SK-N-MC (cell line): ENCODE measurements around the gene AGER.
A peak's percentile ranks its signal among the peaks of the same experiment; 100 is the strongest.
"Not testable (repeated sequence)": the region's sequence is repeated elsewhere in the genome, so short reads cannot be mapped to it uniquely, and the experiment has no call there.

ENCODE experiments used
- DNase-seq: peaks from one replicate; pipeline ENCODE4 v3.0.0-alpha.2; 2011; ENCODE audit warnings: low read depth, low spot score
- H3K27ac ChIP-seq: fragments of 200-600 bp; sonication (generic); 2 replicates; pipeline ENCODE4 v1.5.1; 2016; ENCODE audit warnings: mixed run types
- H3K36me3 ChIP-seq: fragments of 200-600 bp; sonication (generic); 2 replicates; pipeline ENCODE4 v1.6.1; 2017; ENCODE audit warnings: antibody characterized with exemption, low read length, mixed read lengths; ENCODE audit not compliant: insufficient read depth
- H3K4me3 ChIP-seq: fragments of 200-600 bp; sonication (generic); 2 replicates; pipeline ENCODE4 v1.5.1; 2016
- H3K9ac ChIP-seq: fragments of 200-600 bp; sonication (generic); 2 replicates; pipeline ENCODE4 v1.8.0; 2017; ENCODE audit warnings: mixed run types, mixed read lengths; ENCODE audit not compliant: insufficient read length
- H3K9me3 ChIP-seq: fragments of 200-600 bp; sonication (generic); 2 replicates; pipeline ENCODE4 v1.6.1; 2017; ENCODE audit warnings: low read depth, mild to moderate bottlenecking, antibody characterized with exemption, low read length, moderate library complexity, mixed read lengths
- EZH2 ChIP-seq: fragments of 200-600 bp; sonication (generic); IDR thresholded peaks from one replicate; pipeline ENCODE4 v1.6.1; 2017; ENCODE audit warnings: antibody characterized with exemption
- FOXP2 ChIP-seq: optimal IDR thresholded peaks from 2 replicates; pipeline ENCODE3; 2011; ENCODE audit warnings: mild to moderate bottlenecking, moderate library complexity; ENCODE audit not compliant: insufficient read depth; ENCODE audit errors: extremely low read length, control extremely low read depth
- POLR2AphosphoS5 ChIP-seq: IDR thresholded peaks from 2 replicates; pipeline ENCODE4 v1.6.1; 2012; ENCODE audit warnings: mild to moderate bottlenecking, low read depth, low read length, borderline replicate concordance

Gene AGER

GRCh38 chr6:32149932-32150870, 33.9 kb downstream of the AGER start:
- H3K4me3 ChIP-seq = no peak overlapping the region
- no peaks in the 10 kb centered on the region for H3K9me3 ChIP-seq
- H3K9ac ChIP-seq = no peak overlapping the region
- no peak overlapping the region for H3K27ac ChIP-seq
- H3K36me3 ChIP-seq = no peaks in the 10 kb centered on the region
- no peak for DNase-seq
- TF ChIP-seq POLR2AphosphoS5 (no peak), FOXP2 (no peak), EZH2 (no peak)

- no peak for TF ChIP-seq POLR2AphosphoS5
- no peak for TF ChIP-seq FOXP2
- no peak for TF ChIP-seq EZH2
- no peak for DNase-seq
- Histone ChIP-seq H3K9me3 (no peaks in the 10 kb centered on the region), H3K27ac (no peak overlapping the region), H3K4me3 (no peak overlapping the region), H3K9ac (no peak overlapping the region), H3K36me3 (no peaks in the 10 kb centered on the region)
Measured at GRCh38 chr6:32149092-32149755, 34.8 kb downstream of the AGER start.

GRCh38 chr6:32148289-32149091, 35.6 kb downstream of the AGER start:
- TF ChIP-seq POLR2AphosphoS5 = no peak
- TF ChIP-seq EZH2 = no peak
- TF ChIP-seq FOXP2 = no peak
- H3K36me3 ChIP-seq = no peaks in the 10 kb centered on the region
- H3K27ac ChIP-seq = no peak overlapping the region
- DNase-seq = no peak
- no peak overlapping the region for H3K4me3 ChIP-seq
- no peak overlapping the region for H3K9ac ChIP-seq
- H3K9me3 ChIP-seq = no peaks in the 10 kb centered on the region

- Histone ChIP-seq H3K36me3 (no peaks in the 10 kb centered on the region), H3K9me3 (no peaks in the 10 kb centered on the region), H3K9ac (no peak overlapping the region), H3K4me3 (no peak overlapping the region), H3K27ac (no peak overlapping the region)
- DNase-seq = no peak
- TF ChIP-seq EZH2 (no peak), FOXP2 (no peak), POLR2AphosphoS5 (no peak)
Measured at GRCh38 chr6:32147401-32148132, 36.5 kb downstream of the AGER start.

- DNase-seq = no peak
- Histone ChIP-seq H3K4me3 (no peak overlapping the region), H3K9ac (no peak overlapping the region), H3K36me3 (no peaks in the 10 kb centered on the region), H3K27ac (peak overlapping the region; percentile 48), H3K9me3 (no peaks in the 10 kb centered on the region)
- no peak for TF ChIP-seq FOXP2
- TF ChIP-seq POLR2AphosphoS5 = no peak
- no peak for TF ChIP-seq EZH2
Measured at GRCh38 chr6:32146687-32147086, 37.4 kb downstream of the AGER start.

- no peak for DNase-seq
- Histone ChIP-seq H3K36me3 (no peaks in the 10 kb centered on the region), H3K9ac (peak overlapping the region; percentile 51), H3K9me3 (no peaks in the 10 kb centered on the region), H3K4me3 (no peak overlapping the region), H3K27ac (peak overlapping the region; percentile 48)
- TF ChIP-seq FOXP2 (no peak), POLR2AphosphoS5 (no peak), EZH2 (no peak)
Measured at GRCh38 chr6:32146287-32146686, 37.8 kb downstream of the AGER start.

GRCh38 chr6:32144238-32144637, 39.8 kb downstream of the AGER start:
- not testable (repeated sequence) for DNase-seq, H3K4me3 ChIP-seq

GRCh38 chr6:32140420-32141046, 43.5 kb downstream of the AGER start:
- no peaks in the 10 kb centered on the region for H3K9me3 ChIP-seq
- no peak for DNase-seq
- no peak overlapping the region for H3K9ac ChIP-seq
- no peak overlapping the region for H3K27ac ChIP-seq
- H3K4me3 ChIP-seq = no peak overlapping the region
- TF ChIP-seq FOXP2 (no peak), POLR2AphosphoS5 (no peak), EZH2 (no peak)
- no peaks in the 10 kb centered on the region for H3K36me3 ChIP-seq

More at GRCh38 chr6:32144238-32144637, 39.8 kb downstream of the AGER start:
- H3K9me3 ChIP-seq, H3K27ac ChIP-seq, H3K36me3 ChIP-seq, H3K9ac ChIP-seq: not testable (repeated sequence)
